Measurements from ENCODE around the gene TTC22.

DNA sequence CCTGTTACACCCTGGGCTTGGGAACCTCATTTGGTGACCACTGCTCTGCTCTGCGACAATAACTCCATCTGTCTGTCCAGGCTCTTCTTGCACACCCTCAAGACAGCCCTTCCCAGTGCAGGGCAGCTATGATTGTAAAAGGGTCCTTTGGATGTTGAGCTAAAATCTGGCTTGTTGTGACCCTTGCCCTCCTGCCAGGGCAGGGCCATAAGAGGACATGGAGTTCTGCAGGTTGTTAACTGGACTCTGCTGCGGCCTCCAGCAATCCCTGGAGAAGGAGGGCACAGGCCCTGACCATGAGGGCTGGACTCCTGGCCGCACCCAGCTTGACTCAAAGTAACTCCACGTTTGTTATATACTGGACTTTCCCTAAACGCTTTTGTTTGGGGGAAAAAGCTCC, 44.6 kb upstream of the TTC22 start:
- TF ChIP-seq POLR2AphosphoS5 (IDR thresholded peaks at IDR 0.05; ENCODE audit: low read depth, low read length) (no peak), TAF1 (IDR thresholded peaks at IDR 0.05; ENCODE audit: borderline replicate concordance, insufficient read depth, low read length) (no peak)
- TF ChIP-seq, protein P1, sequence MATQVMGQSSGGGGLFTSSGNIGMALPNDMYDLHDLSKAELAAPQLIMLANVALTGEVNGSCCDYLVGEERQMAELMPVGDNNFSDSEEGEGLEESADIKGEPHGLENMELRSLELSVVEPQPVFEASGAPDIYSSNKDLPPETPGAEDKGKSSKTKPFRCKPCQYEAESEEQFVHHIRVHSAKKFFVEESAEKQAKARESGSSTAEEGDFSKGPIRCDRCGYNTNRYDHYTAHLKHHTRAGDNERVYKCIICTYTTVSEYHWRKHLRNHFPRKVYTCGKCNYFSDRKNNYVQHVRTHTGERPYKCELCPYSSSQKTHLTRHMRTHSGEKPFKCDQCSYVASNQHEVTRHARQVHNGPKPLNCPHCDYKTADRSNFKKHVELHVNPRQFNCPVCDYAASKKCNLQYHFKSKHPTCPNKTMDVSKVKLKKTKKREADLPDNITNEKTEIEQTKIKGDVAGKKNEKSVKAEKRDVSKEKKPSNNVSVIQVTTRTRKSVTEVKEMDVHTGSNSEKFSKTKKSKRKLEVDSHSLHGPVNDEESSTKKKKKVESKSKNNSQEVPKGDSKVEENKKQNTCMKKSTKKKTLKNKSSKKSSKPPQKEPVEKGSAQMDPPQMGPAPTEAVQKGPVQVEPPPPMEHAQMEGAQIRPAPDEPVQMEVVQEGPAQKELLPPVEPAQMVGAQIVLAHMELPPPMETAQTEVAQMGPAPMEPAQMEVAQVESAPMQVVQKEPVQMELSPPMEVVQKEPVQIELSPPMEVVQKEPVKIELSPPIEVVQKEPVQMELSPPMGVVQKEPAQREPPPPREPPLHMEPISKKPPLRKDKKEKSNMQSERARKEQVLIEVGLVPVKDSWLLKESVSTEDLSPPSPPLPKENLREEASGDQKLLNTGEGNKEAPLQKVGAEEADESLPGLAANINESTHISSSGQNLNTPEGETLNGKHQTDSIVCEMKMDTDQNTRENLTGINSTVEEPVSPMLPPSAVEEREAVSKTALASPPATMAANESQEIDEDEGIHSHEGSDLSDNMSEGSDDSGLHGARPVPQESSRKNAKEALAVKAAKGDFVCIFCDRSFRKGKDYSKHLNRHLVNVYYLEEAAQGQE (IDR thresholded peaks at IDR 0.05; ENCODE audit: insufficient read depth in 1 of 2, low read depth in 2 of 2, low read length in 2 of 2) = no peak
